Stimulated activated CD4-positive, alpha-beta T cell treated with anti-CD3 and anti-CD28 coated beads, Interleukin-12 subunit alpha, Interleukin-12 subunit beta, amount 100 ng/mL, for 24 hours (primary cell): Measurements from ENCODE around the gene C14orf180.

ENCODE experiments used
- DNase-seq, 2 experiments: peaks; one replicate each; pipeline ENCODE4 v3.0.0-alpha.2; 2020; ENCODE audit warnings: low read depth in 2 of 2

Gene C14orf180

GRCh38 chr14:104561632-104562495 is 17.7 kb upstream of the C14orf180 start:
- DNase-seq, result no peak

- no peak for DNase-seq
Observed at GRCh38 chr14:104562606-104563005, 17.0 kb upstream of the C14orf180 start.

- no peak for DNase-seq
Observed at GRCh38 chr14:104563191-104563741, 16.3 kb upstream of the C14orf180 start.

GRCh38 chr14:104563742-104564615 is 15.6 kb upstream of the C14orf180 start:
- DNase-seq, result peak; percentile 27 to 64

GRCh38 chr14:104564744-104565679 is 14.6 kb upstream of the C14orf180 start:
- no peak for DNase-seq

- DNase-seq, result no peak
Observed at GRCh38 chr14:104567141-104567956, 12.2 kb upstream of the C14orf180 start.

- DNase-seq, result no peak
Observed at GRCh38 chr14:104567957-104568225, 11.7 kb upstream of the C14orf180 start.

GRCh38 chr14:104568620-104569019 is 10.9 kb upstream of the C14orf180 start:
- no peak for DNase-seq

GRCh38 chr14:104569435-104569834 is 10.1 kb upstream of the C14orf180 start:
- DNase-seq, result no peak

- DNase-seq, result no peak
Observed at GRCh38 chr14:104571246-104571645, 8.3 kb upstream of the C14orf180 start.

- DNase-seq, result no peak
Observed at GRCh38 chr14:104572024-104572626, 7.4 kb upstream of the C14orf180 start.

- no peak for DNase-seq
Observed at GRCh38 chr14:104572668-104573067, 6.9 kb upstream of the C14orf180 start.

- DNase-seq, result no peak
Observed at GRCh38 chr14:104573930-104574329, 5.6 kb upstream of the C14orf180 start.

- no peak for DNase-seq
Observed at GRCh38 chr14:104574536-104574935, 5.0 kb upstream of the C14orf180 start.

GRCh38 chr14:104574978-104575583 is 4.5 kb upstream of the C14orf180 start:
- no peak for DNase-seq

GRCh38 chr14:104576232-104576969 is 3.2 kb upstream of the C14orf180 start:
- DNase-seq, result no peak

- DNase-seq, result no peak
Observed at GRCh38 chr14:104576970-104577332, 2.6 kb upstream of the C14orf180 start.

GRCh38 chr14:104577426-104577825 is 2.1 kb upstream of the C14orf180 start:
- no peak for DNase-seq

GRCh38 chr14:104577847-104578301 is 1.7 kb upstream of the C14orf180 start:
- DNase-seq, result no peak
